GM18520 (cell line): Measurements from ENCODE around the gene BSDC1.
"Not testable (repeated sequence)": the region's sequence is repeated elsewhere in the genome, so short reads cannot be mapped to it uniquely, and the experiment has no call there.

Experiments
- ATAC-seq: cut with Tn5 transposase; IDR thresholded peaks from one replicate; pipeline ENCODE4 v1.9.1; 2021; ENCODE audit not compliant: unreplicated experiment

Gene BSDC1

GRCh38 chr1:32361308-32361673 lies 33.0 kb downstream of the BSDC1 start:
- ATAC-seq: no peak

- no peak for ATAC-seq
These were observed 35.8 kb downstream of the BSDC1 start for GRCh38 chr1:32358435-32358834.

- ATAC-seq: no peak
These were observed 36.6 kb downstream of the BSDC1 start for GRCh38 chr1:32357614-32358013.

- no peak for ATAC-seq
These were observed 37.8 kb downstream of the BSDC1 start for GRCh38 chr1:32356478-32356877.

GRCh38 chr1:32355778-32356177 lies 38.5 kb downstream of the BSDC1 start:
- not testable (repeated sequence) for ATAC-seq

GRCh38 chr1:32353886-32354570 lies 40.2 kb downstream of the BSDC1 start:
- no peak for ATAC-seq

- ATAC-seq: no peak
These were observed 40.8 kb downstream of the BSDC1 start for GRCh38 chr1:32353431-32353830.

GRCh38 chr1:32352831-32353383 lies 41.3 kb downstream of the BSDC1 start:
- ATAC-seq: no peak

- ATAC-seq: no peak
These were observed 41.9 kb downstream of the BSDC1 start for GRCh38 chr1:32352239-32352745.

GRCh38 chr1:32351399-32352238 lies 42.6 kb downstream of the BSDC1 start:
- ATAC-seq: peak; percentile 75

GRCh38 chr1:32350785-32351398 lies 43.3 kb downstream of the BSDC1 start:
- peak; percentile 10 for ATAC-seq

GRCh38 chr1:32349211-32349708 lies 45.0 kb downstream of the BSDC1 start:
- no peak for ATAC-seq

GRCh38 chr1:32346532-32347157 lies 47.6 kb downstream of the BSDC1 start:
- ATAC-seq: no peak

GRCh38 chr1:32345289-32345827 lies 48.9 kb downstream of the BSDC1 start:
- ATAC-seq: no peak

GRCh38 chr1:32342704-32343103 lies 51.5 kb downstream of the BSDC1 start:
- no peak for ATAC-seq

- ATAC-seq: no peak
These were observed 52.3 kb downstream of the BSDC1 start for GRCh38 chr1:32341971-32342370.

- ATAC-seq: no peak
These were observed 53.0 kb downstream of the BSDC1 start for GRCh38 chr1:32341186-32341757.

GRCh38 chr1:32339363-32339978 lies 54.8 kb downstream of the BSDC1 start:
- peak; percentile 27 for ATAC-seq

- ATAC-seq: no peak
These were observed 55.5 kb downstream of the BSDC1 start for GRCh38 chr1:32338637-32339145.
